ENCODE data around the gene CCDC107.
A peak's percentile ranks its signal among the peaks of the same experiment; 100 is the strongest.

CCDC107 gene

GRCh38 chr9:35687306-35687705 lies 29.2 kb downstream of the CCDC107 start:
- no peaks in the 10 kb centered on the region for H3K27me3 ChIP-seq (replicated peaks; ENCODE audit: control insufficient read depth, insufficient read depth, low read length)
- peak overlapping the region; percentile 89 for H3K4me3 ChIP-seq (ENCODE audit: low read length)
- H3K36me3 ChIP-seq (ENCODE audit: control insufficient read depth, insufficient read depth, low read length, severe bottlenecking): peaks cover 46% of the 10 kb centered on the region
- DNase-seq (ENCODE audit: low read depth): no peak
- H3K4me1 ChIP-seq (ENCODE audit: control insufficient read depth, insufficient read depth, low read length): peaks cover 47% of the 10 kb centered on the region
- H3K9ac ChIP-seq (ENCODE audit: low read length): peak overlapping the region; percentile 98
- no peaks in the 10 kb centered on the region for H3K9me3 ChIP-seq (ENCODE audit: control insufficient read depth, low read length)

GRCh38 chr9:35687972-35688557 lies 30.0 kb downstream of the CCDC107 start:
- Histone ChIP-seq H3K4me1 (ENCODE audit: control insufficient read depth, insufficient read depth, low read length) (peaks cover 47% of the 10 kb centered on the region), H3K27me3 (replicated peaks; ENCODE audit: control insufficient read depth, insufficient read depth, low read length) (no peaks in the 10 kb centered on the region), H3K36me3 (ENCODE audit: control insufficient read depth, insufficient read depth, low read length, severe bottlenecking) (peaks cover 38% of the 10 kb centered on the region), H3K9me3 (ENCODE audit: control insufficient read depth, low read length) (no peaks in the 10 kb centered on the region), H3K9ac (ENCODE audit: low read length) (peak overlapping the region; percentile 98), H3K4me3 (ENCODE audit: low read length) (peak overlapping the region; percentile 89)
- no peak for DNase-seq (ENCODE audit: low read depth)

GRCh38 chr9:35688558-35689541 lies 30.8 kb downstream of the CCDC107 start:
- H3K27me3 ChIP-seq (replicated peaks; ENCODE audit: control insufficient read depth, insufficient read depth, low read length): no peaks in the 10 kb centered on the region
- peak overlapping the region; percentile 98 for H3K9ac ChIP-seq (ENCODE audit: low read length)
- DNase-seq (ENCODE audit: low read depth): peak; percentile 81
- peaks cover 31% of the 10 kb centered on the region for H3K36me3 ChIP-seq (ENCODE audit: control insufficient read depth, insufficient read depth, low read length, severe bottlenecking)
- no peaks in the 10 kb centered on the region for H3K9me3 ChIP-seq (ENCODE audit: control insufficient read depth, low read length)
- H3K4me1 ChIP-seq (ENCODE audit: control insufficient read depth, insufficient read depth, low read length): peaks cover 47% of the 10 kb centered on the region
- peak overlapping the region; percentile 89 for H3K4me3 ChIP-seq (ENCODE audit: low read length)

GRCh38 chr9:35689542-35690293 lies 31.6 kb downstream of the CCDC107 start, which contains the start of gene TPM2:
Gene TPM2 (minus strand): TSS chr9:35689925. CDS start chr9:35689817, 108 bp downstream.
- H3K4me3 ChIP-seq (ENCODE audit: low read length): peak within 1 kb of the TSS; percentile 89
- H3K9me3 ChIP-seq (ENCODE audit: control insufficient read depth, low read length): no peaks in the 10 kb centered on the region
- peaks cover 22% of the 10 kb centered on the region for H3K36me3 ChIP-seq (ENCODE audit: control insufficient read depth, insufficient read depth, low read length, severe bottlenecking)
- H3K4me1 ChIP-seq (ENCODE audit: control insufficient read depth, insufficient read depth, low read length): peaks cover 47% of the 10 kb centered on the region
- H3K9ac ChIP-seq (ENCODE audit: low read length): peak within 1 kb of the TSS; percentile 98
- no peaks in the 10 kb centered on the region for H3K27me3 ChIP-seq (replicated peaks; ENCODE audit: control insufficient read depth, insufficient read depth, low read length)
- DNase-seq (ENCODE audit: low read depth): peak; percentile 85

- H3K9ac ChIP-seq (ENCODE audit: low read length): peak overlapping the region; percentile 98
- peaks cover 52% of the 10 kb centered on the region for H3K4me1 ChIP-seq (ENCODE audit: control insufficient read depth, insufficient read depth, low read length)
- no peak for DNase-seq (ENCODE audit: low read depth)
- H3K9me3 ChIP-seq (ENCODE audit: control insufficient read depth, low read length): no peaks in the 10 kb centered on the region
- H3K4me3 ChIP-seq (ENCODE audit: low read length): peak overlapping the region; percentile 89
- peaks cover 16% of the 10 kb centered on the region for H3K36me3 ChIP-seq (ENCODE audit: control insufficient read depth, insufficient read depth, low read length, severe bottlenecking)
- no peaks in the 10 kb centered on the region for H3K27me3 ChIP-seq (replicated peaks; ENCODE audit: control insufficient read depth, insufficient read depth, low read length)
Measured at GRCh38 chr9:35690294-35690613, 32.2 kb downstream of the CCDC107 start.

GRCh38 chr9:35690614-35691333 lies 32.7 kb downstream of the CCDC107 start:
- Histone ChIP-seq H3K9ac (ENCODE audit: low read length) (peak overlapping the region; percentile 98), H3K27me3 (replicated peaks; ENCODE audit: control insufficient read depth, insufficient read depth, low read length) (no peaks in the 10 kb centered on the region), H3K4me3 (ENCODE audit: low read length) (peak overlapping the region; percentile 89), H3K36me3 (ENCODE audit: control insufficient read depth, insufficient read depth, low read length, severe bottlenecking) (peaks cover 14% of the 10 kb centered on the region), H3K9me3 (ENCODE audit: control insufficient read depth, low read length) (no peaks in the 10 kb centered on the region), H3K4me1 (ENCODE audit: control insufficient read depth, insufficient read depth, low read length) (peaks cover 49% of the 10 kb centered on the region)
- DNase-seq (ENCODE audit: low read depth): peak; percentile 93

- Histone ChIP-seq H3K4me1 (ENCODE audit: control insufficient read depth, insufficient read depth, low read length) (peaks cover 46% of the 10 kb centered on the region), H3K27me3 (replicated peaks; ENCODE audit: control insufficient read depth, insufficient read depth, low read length) (no peaks in the 10 kb centered on the region), H3K4me3 (ENCODE audit: low read length) (peak overlapping the region; percentile 78), H3K9me3 (ENCODE audit: control insufficient read depth, low read length) (no peaks in the 10 kb centered on the region), H3K36me3 (ENCODE audit: control insufficient read depth, insufficient read depth, low read length, severe bottlenecking) (peaks cover 19% of the 10 kb centered on the region), H3K9ac (ENCODE audit: low read length) (peak overlapping the region; percentile 98)
- DNase-seq (ENCODE audit: low read depth): no peak
Measured at GRCh38 chr9:35691334-35691650, 33.2 kb downstream of the CCDC107 start.

GRCh38 chr9:35691757-35692301 lies 33.7 kb downstream of the CCDC107 start:
- DNase-seq (ENCODE audit: low read depth): no peak
- no peak overlapping the region for H3K4me3 ChIP-seq (ENCODE audit: low read length)

GRCh38 chr9:35695943-35696401 lies 37.9 kb downstream of the CCDC107 start:
- Histone ChIP-seq H3K9me3 (ENCODE audit: control insufficient read depth, low read length) (no peaks in the 10 kb centered on the region), H3K9ac (ENCODE audit: low read length) (peak overlapping the region; percentile 13), H3K4me3 (ENCODE audit: low read length) (no peak overlapping the region), H3K27me3 (replicated peaks; ENCODE audit: control insufficient read depth, insufficient read depth, low read length) (no peaks in the 10 kb centered on the region), H3K4me1 (ENCODE audit: control insufficient read depth, insufficient read depth, low read length) (peaks cover 17% of the 10 kb centered on the region), H3K36me3 (ENCODE audit: control insufficient read depth, insufficient read depth, low read length, severe bottlenecking) (peaks cover 55% of the 10 kb centered on the region)
- DNase-seq (ENCODE audit: low read depth): no peak

More at GRCh38 chr9:35691757-35692301, 33.7 kb downstream of the CCDC107 start:
- peak overlapping the region; percentile 98 for H3K9ac ChIP-seq (ENCODE audit: low read length)
- H3K36me3 ChIP-seq (ENCODE audit: control insufficient read depth, insufficient read depth, low read length, severe bottlenecking): peaks cover 24% of the 10 kb centered on the region
- peaks cover 42% of the 10 kb centered on the region for H3K4me1 ChIP-seq (ENCODE audit: control insufficient read depth, insufficient read depth, low read length)
- H3K9me3 ChIP-seq (ENCODE audit: control insufficient read depth, low read length): no peaks in the 10 kb centered on the region
- H3K27me3 ChIP-seq (replicated peaks; ENCODE audit: control insufficient read depth, insufficient read depth, low read length): no peaks in the 10 kb centered on the region

GRCh38 chr9:35696520-35697215 lies 38.6 kb downstream of the CCDC107 start:
- Histone ChIP-seq H3K9me3 (ENCODE audit: control insufficient read depth, low read length) (no peaks in the 10 kb centered on the region), H3K4me3 (ENCODE audit: low read length) (no peak overlapping the region), H3K4me1 (ENCODE audit: control insufficient read depth, insufficient read depth, low read length) (peaks cover 10% of the 10 kb centered on the region), H3K36me3 (ENCODE audit: control insufficient read depth, insufficient read depth, low read length, severe bottlenecking) (peaks cover 62% of the 10 kb centered on the region), H3K27me3 (replicated peaks; ENCODE audit: control insufficient read depth, insufficient read depth, low read length) (no peaks in the 10 kb centered on the region), H3K9ac (ENCODE audit: low read length) (peak overlapping the region; percentile 38)
- peak; percentile 79 for DNase-seq (ENCODE audit: low read depth)
